Measurements from ENCODE around the gene FUT8. TPM values are rescaled to one million over a fixed set of nuclear protein-coding genes. Genes with fewer than 3 reads are reported as not detected.

The FUT8 gene
- total RNA-seq, 1 experiment from 2014 or later: 42.3 TPM

DNA sequence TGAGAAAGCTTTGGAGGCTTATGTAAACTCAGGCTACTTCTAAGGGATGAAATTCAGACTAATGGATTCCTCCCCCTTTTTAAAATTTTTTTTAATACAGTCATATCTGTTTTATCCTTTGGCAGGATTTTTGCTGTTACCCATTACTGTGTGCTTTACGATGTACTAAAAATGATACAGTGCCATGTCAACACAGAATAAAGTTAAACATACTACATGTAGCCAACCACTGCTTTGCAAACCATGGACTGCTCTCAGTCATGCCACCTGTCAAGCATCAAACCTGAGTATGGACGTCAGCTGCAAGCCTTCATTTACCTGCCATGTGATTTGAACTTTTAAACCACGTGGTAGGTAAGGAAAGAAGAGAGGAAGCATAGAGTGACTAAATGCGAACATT lies 325.8 kb downstream of the FUT8 start:
- ChIA-PET POLR2A (no interaction called here), CTCF (no interaction called here), RAD21 (ENCODE audit: low non-redundant PET in 1 of 2, low total read pairs in 2 of 2, uncharacterized antibody in 2 of 2, unreplicated experiment in 2 of 2) (no interaction called here)
- no peaks in the 10 kb centered on the region for H3K9me3 ChIP-seq (ENCODE audit: control insufficient read depth in 1 of 2, insufficient read depth in 1 of 2, low read depth in 1 of 2, low read length in 2 of 2)
- no peak overlapping the region for H3K27ac ChIP-seq (ENCODE audit: low read depth, low read length)
- BruUV-seq (replicated peaks): no TSS peak
- H3K9ac ChIP-seq (ENCODE audit: low read length): no peak overlapping the region
- H3K4me3 ChIP-seq (replicated peaks in 1 of 2; ENCODE audit: low read depth in 1 of 2, low read length in 2 of 2): no peak overlapping the region
- H4K20me1 ChIP-seq (ENCODE audit: insufficient read depth): no peaks in the 10 kb centered on the region
- TF ChIP-seq CBX3 (IDR thresholded peaks at IDR 0.05; ENCODE audit: low read depth): no peak
- no peak for TF ChIP-seq POLR2A (IDR thresholded peaks at IDR 0.05; ENCODE audit: borderline replicate concordance, extremely low read depth, insufficient read depth, insufficient read length)
- TF ChIP-seq FOSL1 (IDR thresholded peaks at IDR 0.05; ENCODE audit: low read depth): no peak
- TF ChIP-seq EZH2 (IDR thresholded peaks at IDR 0.05): no peak
- no peak for TF ChIP-seq POLR2AphosphoS5 (IDR thresholded peaks at IDR 0.05; ENCODE audit: low read depth, low read length)
- no peak for TF ChIP-seq ZFX (IDR thresholded peaks at IDR 0.05)
- TF ChIP-seq EGR1 (IDR thresholded peaks at IDR 0.05; ENCODE audit: low read depth): no peak
- no peak for TF ChIP-seq CEBPB (IDR thresholded peaks at IDR 0.05; ENCODE audit: low read depth)
- no peak for TF ChIP-seq TCF7L2 (IDR thresholded peaks at IDR 0.05; ENCODE audit: borderline replicate concordance, extremely low read depth, insufficient read depth, insufficient read length)
- TF ChIP-seq MAX (IDR thresholded peaks at IDR 0.05): no peak
- TF ChIP-seq, protein P1, sequence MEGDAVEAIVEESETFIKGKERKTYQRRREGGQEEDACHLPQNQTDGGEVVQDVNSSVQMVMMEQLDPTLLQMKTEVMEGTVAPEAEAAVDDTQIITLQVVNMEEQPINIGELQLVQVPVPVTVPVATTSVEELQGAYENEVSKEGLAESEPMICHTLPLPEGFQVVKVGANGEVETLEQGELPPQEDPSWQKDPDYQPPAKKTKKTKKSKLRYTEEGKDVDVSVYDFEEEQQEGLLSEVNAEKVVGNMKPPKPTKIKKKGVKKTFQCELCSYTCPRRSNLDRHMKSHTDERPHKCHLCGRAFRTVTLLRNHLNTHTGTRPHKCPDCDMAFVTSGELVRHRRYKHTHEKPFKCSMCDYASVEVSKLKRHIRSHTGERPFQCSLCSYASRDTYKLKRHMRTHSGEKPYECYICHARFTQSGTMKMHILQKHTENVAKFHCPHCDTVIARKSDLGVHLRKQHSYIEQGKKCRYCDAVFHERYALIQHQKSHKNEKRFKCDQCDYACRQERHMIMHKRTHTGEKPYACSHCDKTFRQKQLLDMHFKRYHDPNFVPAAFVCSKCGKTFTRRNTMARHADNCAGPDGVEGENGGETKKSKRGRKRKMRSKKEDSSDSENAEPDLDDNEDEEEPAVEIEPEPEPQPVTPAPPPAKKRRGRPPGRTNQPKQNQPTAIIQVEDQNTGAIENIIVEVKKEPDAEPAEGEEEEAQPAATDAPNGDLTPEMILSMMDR (IDR thresholded peaks at IDR 0.05 in 2 of 3, conservative IDR thresholded peaks at IDR 0.05 in 1 of 3; ENCODE audit: borderline replicate concordance in 1 of 3, insufficient read depth in 1 of 3, low read depth in 2 of 3, low read length in 2 of 3): no peak
- no peak for TF ChIP-seq JUND (IDR thresholded peaks at IDR 0.05)
- TF ChIP-seq SP1 (IDR thresholded peaks at IDR 0.05; ENCODE audit: low read depth): no peak
- no peak for TF ChIP-seq SRF (IDR thresholded peaks at IDR 0.05; ENCODE audit: low read depth)
- no peak for TF ChIP-seq SIN3A (IDR thresholded peaks at IDR 0.05; ENCODE audit: low read depth)
- TF ChIP-seq ELF1 (IDR thresholded peaks at IDR 0.05; ENCODE audit: borderline replicate concordance, low read depth): no peak
- no peak overlapping the region for H3K4me2 ChIP-seq (ENCODE audit: low read length)
- no peaks in the 10 kb centered on the region for H3K9me2 ChIP-seq (ENCODE audit: insufficient read depth)
- H3K79me2 ChIP-seq (ENCODE audit: insufficient read depth, low read length): no peaks in the 10 kb centered on the region
- no peak overlapping the region for H2AFZ ChIP-seq (ENCODE audit: low read depth, low read length, poor library complexity, severe bottlenecking)
- intact Hi-C loops (cut with micrococcal nuclease): no loop called here
- no peak for DNase-seq (ENCODE audit: low read depth, low spot score)
- ATAC-seq: no peak
- H3K36me3 ChIP-seq (ENCODE audit: control insufficient read depth in 1 of 2, insufficient read depth in 2 of 2, low read length in 2 of 2): no peaks in the 10 kb centered on the region
- no peaks in the 10 kb centered on the region for H3K4me1 ChIP-seq (ENCODE audit: control insufficient read depth in 1 of 2, insufficient read depth in 2 of 2, low read length in 2 of 2)
- no peaks in the 10 kb centered on the region for H3K27me3 ChIP-seq (ENCODE audit: insufficient read depth, low read length)

All from HCT116 (cell line).